Fibroblast of lung (primary cell): ENCODE data around the gene TNFSF9.

Experiments
- EZH2 ChIP-seq: IDR thresholded peaks from 2 replicates; pipeline ENCODE4 v1.5.1; 2012; ENCODE audit warnings: low read length, control low read depth, mild to moderate bottlenecking; ENCODE audit errors: missing control alignments
- TF ChIP-seq, protein P1 (sequence below), 2 donors: IDR thresholded peaks in 1 of 2; conservative IDR thresholded peaks in 1 of 2; 1 replicate in 1 of 2; 2 replicates in 1 of 2; pipeline ENCODE4 v1.5.1; 2011 to 2012; ENCODE audit warnings: low read length in 2 of 2, control low read depth in 1 of 2, inconsistent platforms in 1 of 2, low read depth in 1 of 2, mild to moderate bottlenecking in 1 of 2

DNA sequence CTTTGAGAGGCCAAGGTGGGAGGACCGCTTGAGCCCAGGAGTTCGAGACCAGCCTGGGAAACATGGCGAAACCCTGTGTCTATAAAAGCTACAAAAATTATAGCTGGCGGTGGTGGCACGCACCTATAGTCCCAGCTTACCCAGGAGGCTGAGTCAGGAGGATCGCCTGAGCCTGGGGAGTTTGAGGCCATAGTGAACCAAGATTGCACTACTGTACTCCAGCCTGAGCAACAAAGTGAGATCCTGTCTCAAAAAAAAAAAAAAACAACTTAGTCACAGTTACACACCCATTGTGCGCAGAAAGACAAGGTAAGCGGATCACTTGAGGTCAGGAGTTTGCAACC lies 48.5 kb upstream of the TNFSF9 start:
- no peak for TF ChIP-seq EZH2
- TF ChIP-seq, protein P1, sequence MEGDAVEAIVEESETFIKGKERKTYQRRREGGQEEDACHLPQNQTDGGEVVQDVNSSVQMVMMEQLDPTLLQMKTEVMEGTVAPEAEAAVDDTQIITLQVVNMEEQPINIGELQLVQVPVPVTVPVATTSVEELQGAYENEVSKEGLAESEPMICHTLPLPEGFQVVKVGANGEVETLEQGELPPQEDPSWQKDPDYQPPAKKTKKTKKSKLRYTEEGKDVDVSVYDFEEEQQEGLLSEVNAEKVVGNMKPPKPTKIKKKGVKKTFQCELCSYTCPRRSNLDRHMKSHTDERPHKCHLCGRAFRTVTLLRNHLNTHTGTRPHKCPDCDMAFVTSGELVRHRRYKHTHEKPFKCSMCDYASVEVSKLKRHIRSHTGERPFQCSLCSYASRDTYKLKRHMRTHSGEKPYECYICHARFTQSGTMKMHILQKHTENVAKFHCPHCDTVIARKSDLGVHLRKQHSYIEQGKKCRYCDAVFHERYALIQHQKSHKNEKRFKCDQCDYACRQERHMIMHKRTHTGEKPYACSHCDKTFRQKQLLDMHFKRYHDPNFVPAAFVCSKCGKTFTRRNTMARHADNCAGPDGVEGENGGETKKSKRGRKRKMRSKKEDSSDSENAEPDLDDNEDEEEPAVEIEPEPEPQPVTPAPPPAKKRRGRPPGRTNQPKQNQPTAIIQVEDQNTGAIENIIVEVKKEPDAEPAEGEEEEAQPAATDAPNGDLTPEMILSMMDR (conservative IDR thresholded peaks at IDR 0.05 in 1 of 2, IDR thresholded peaks at IDR 0.05 in 1 of 2; ENCODE audit: low read depth in 1 of 2, low read length in 2 of 2) = no peak
